GM12865 (cell line): ENCODE data around the gene SPG21.
"Not testable (repeated sequence)": the region's sequence is repeated elsewhere in the genome, so short reads cannot be mapped to it uniquely, and the experiment has no call there.

Source experiments
- DNase-seq: peaks from one replicate; pipeline ENCODE4 v3.0.0; 2010; ENCODE audit warnings: low read depth
- H3K4me3 ChIP-seq: 2 replicates; pipeline ENCODE4 v1.5.1; 2011; ENCODE audit warnings: mild to moderate bottlenecking, low read depth, low read length, control low read depth
- TF ChIP-seq, protein P1 (sequence below): IDR thresholded peaks from 2 replicates; pipeline ENCODE4 v1.5.1; 2011; ENCODE audit warnings: low read length, control low read depth, low read depth, inconsistent platforms; ENCODE audit not compliant: insufficient read depth; ENCODE audit errors: missing control alignments

SPG21 gene

DNA sequence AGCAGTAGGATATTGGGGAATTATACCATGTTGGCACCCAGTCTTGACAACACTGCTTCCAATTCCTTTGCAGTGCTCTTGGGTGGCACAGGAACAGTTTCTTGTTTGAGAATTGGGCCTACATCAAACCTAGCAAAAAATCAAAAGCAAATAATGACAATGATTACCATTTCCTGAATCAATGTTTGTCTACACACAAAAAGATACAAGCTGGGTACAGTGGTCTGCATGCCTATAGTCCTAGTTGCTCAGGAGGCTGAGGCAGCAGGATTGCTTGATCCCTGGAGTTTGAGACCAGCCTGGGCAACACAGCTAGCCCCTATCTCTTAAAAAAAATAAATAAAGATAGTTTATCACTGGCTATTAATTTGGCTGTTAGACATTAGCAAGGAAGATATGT lies 31.8 kb upstream of the SPG21 start:
- no peak for DNase-seq
- TF ChIP-seq, protein P1, sequence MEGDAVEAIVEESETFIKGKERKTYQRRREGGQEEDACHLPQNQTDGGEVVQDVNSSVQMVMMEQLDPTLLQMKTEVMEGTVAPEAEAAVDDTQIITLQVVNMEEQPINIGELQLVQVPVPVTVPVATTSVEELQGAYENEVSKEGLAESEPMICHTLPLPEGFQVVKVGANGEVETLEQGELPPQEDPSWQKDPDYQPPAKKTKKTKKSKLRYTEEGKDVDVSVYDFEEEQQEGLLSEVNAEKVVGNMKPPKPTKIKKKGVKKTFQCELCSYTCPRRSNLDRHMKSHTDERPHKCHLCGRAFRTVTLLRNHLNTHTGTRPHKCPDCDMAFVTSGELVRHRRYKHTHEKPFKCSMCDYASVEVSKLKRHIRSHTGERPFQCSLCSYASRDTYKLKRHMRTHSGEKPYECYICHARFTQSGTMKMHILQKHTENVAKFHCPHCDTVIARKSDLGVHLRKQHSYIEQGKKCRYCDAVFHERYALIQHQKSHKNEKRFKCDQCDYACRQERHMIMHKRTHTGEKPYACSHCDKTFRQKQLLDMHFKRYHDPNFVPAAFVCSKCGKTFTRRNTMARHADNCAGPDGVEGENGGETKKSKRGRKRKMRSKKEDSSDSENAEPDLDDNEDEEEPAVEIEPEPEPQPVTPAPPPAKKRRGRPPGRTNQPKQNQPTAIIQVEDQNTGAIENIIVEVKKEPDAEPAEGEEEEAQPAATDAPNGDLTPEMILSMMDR, result no peak
- H3K4me3 ChIP-seq, result no peak overlapping the region

DNA sequence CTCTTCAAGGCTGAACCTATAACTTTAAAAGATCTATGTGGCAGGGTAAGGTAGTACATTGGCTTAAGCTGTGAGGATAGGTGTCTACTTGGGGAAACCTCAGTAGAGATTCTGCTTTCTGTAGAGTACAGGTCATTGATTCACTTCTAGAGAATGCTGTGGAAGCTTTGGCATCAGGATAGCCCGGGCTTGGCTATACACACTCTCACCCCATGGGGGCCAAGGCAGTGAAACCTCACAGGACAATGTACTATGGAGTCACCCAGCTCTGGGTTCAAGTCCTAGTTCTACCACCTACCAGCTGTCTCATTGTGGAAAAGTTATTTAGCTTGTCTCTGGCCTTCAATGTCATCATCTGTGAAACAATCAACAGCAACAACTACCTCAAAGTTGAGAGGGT lies 30.7 kb upstream of the SPG21 start:
- DNase-seq, result no peak

DNA sequence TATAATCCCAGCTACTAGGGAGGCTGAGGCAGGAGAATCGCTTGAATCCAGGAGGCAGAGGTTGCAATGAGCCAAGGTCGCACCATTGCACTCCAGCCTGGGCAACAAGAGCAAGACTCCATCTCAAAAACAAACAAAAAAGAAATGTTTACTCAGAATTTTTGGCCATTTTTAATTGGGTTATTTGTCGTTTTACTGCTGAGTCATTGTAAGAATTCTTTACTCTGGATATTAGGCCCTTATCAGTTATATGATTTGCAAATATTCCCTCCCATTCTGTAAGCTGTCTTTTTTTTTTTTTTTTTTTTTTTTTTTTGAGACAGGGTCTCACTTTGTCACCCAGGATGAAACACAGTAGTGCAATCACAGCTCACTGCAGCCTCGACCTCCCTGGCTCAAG lies 21.5 kb upstream of the SPG21 start:
- DNase-seq, H3K4me3 ChIP-seq: not testable (repeated sequence)

More for the DNA sequence above, 30.7 kb upstream of the SPG21 start:
- TF ChIP-seq, protein P1, result no peak
- no peak overlapping the region for H3K4me3 ChIP-seq

DNA sequence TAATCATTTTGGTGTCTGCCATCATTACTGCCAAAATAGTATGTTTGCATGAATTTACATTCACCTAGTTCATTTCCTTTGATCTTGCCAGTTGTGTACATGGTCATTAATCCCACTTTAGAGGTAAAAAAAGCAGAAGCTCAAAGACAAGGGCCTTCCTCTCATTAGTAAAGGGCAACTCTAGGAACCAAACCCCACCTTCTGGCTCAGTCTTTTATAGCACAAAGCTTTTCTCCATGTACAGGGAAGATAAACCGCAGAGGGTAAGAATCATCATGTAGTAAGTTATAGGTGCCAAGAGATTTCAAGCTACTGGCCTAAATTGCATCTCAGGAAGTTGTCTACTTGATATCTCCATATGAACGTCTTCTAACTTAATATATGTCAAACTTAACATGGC lies 19.3 kb upstream of the SPG21 start:
- peak; percentile 12 for DNase-seq
- TF ChIP-seq, protein P1, result no peak
- H3K4me3 ChIP-seq, result no peak overlapping the region

DNA sequence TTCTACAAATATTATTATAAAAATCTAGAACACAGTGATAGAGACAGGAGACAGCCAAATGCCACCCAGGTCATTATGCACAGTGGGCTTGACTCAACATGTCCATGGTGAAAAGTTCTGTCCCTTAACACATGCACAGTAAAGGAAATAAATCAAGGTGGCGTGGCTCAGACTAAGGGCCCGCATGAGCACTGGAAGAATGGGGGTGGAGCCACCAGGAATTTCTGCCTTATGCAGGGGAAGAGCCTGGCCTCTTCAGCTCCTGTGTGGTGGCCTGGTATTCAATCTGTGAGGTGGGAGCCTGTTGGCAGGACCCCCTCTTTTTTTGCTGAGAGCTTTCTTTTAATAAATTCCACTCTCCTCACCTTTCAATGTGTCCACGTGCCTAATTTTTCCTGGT lies 17.2 kb upstream of the SPG21 start:
- TF ChIP-seq, protein P1, result no peak
- DNase-seq, result no peak
- no peak overlapping the region for H3K4me3 ChIP-seq

DNA sequence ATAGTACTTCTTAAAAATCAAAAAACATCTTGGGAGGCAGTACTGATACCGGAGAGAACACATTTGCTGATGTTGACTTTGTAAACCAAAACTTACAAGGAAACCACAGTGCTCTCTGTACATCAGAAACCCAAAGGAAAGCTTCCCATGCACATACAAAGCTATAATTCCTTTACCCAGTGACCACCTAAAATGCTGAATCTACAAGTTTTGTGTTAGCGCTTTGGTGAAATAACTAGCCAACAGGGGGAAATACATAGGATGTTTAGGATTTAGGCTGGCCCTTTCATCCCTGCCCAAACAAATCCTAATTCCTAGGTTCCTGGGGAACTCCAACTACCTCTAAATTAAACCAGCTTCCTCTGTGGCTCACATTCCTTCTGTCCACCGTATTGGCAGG lies 15.3 kb upstream of the SPG21 start:
- no peak for DNase-seq
- TF ChIP-seq, protein P1, result no peak
- H3K4me3 ChIP-seq, result no peak overlapping the region

DNA sequence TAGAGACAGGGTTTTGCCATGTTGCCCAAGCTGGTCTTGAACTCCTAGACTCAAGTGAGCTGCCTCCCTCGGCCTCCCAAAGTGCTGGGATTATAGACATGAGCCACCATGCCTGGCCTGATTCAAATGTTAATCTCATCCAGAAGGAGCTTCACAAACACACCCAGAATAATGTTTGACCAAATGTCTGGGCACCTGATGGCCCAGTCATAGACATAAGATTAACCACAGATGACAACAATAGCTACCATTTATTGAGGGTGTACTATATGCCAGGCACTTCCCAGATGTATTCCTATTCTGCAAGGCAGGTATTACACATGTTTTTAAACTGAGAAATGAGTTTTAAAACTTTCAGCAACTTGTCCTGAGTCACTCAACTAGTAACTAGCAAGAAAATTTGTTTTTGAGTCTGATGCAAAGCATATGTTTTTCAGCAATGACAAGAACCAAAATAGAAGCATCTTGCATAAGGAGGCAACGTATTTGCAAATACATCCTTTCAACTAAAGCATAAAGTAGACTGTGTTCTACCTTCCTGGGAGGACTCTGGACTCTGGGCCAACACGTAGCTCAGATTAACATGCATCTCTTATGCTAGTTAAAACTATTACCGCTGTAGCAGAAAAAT lies 8.1 kb upstream of the SPG21 start:
- no peak for DNase-seq
- TF ChIP-seq, protein P1, result no peak
- no peak overlapping the region for H3K4me3 ChIP-seq
